B cell (primary cell): ENCODE measurements around the gene AGPAT1.

Experiments
- EZH2 ChIP-seq: IDR thresholded peaks from 2 replicates; pipeline ENCODE4 v1.6.1; 2012; ENCODE audit warnings: borderline replicate concordance, low read depth, mild to moderate bottlenecking, moderate library complexity, low read length; ENCODE audit not compliant: insufficient read depth, poor library complexity, severe bottlenecking
- TF ChIP-seq, protein P1 (sequence below): fragments of 200-600 bp; IDR thresholded peaks from one replicate; pipeline ENCODE4 v1.8.0; 2022; ENCODE audit warnings: antibody characterized with exemption, mild to moderate bottlenecking

DNA sequence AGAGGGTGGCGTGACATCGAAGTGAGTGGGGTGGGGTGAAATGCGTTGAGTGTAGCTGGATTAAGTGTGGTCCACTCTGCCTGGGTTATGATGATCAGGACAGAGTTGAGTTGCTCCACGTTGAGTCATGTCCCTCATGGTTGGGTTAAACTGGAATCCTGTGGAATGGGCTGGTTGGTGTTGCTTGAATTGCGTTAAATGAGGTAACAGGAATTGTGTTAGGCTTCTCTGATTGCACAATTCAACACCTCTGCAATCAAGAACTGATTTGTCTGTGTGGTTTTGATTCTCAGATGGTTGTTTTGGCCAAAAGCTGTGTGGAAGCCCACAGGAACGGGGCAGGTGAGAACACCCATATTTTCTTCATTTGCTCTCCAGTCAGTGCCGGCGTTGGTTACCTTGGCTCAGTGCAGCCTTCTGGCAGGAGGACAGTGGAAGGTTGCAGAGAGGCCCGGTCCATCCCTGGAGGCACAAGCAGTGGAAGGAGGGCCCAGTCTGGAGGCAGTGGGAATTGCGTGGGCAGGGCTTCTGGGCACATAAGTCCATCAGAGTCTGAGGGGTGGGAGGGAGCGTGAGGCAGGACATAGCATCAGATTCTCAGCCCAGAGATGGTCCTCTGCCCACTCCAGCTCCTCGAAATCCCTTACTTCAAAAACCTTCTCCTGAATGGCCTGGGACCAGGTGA is 36.3 kb upstream of the AGPAT1 start:
- TF ChIP-seq, protein P1, sequence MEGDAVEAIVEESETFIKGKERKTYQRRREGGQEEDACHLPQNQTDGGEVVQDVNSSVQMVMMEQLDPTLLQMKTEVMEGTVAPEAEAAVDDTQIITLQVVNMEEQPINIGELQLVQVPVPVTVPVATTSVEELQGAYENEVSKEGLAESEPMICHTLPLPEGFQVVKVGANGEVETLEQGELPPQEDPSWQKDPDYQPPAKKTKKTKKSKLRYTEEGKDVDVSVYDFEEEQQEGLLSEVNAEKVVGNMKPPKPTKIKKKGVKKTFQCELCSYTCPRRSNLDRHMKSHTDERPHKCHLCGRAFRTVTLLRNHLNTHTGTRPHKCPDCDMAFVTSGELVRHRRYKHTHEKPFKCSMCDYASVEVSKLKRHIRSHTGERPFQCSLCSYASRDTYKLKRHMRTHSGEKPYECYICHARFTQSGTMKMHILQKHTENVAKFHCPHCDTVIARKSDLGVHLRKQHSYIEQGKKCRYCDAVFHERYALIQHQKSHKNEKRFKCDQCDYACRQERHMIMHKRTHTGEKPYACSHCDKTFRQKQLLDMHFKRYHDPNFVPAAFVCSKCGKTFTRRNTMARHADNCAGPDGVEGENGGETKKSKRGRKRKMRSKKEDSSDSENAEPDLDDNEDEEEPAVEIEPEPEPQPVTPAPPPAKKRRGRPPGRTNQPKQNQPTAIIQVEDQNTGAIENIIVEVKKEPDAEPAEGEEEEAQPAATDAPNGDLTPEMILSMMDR: no peak
- no peak for TF ChIP-seq EZH2
